ENCODE data around the gene FAM3C. TPM values are rescaled to one million over a fixed set of nuclear protein-coding genes. Genes with fewer than 3 reads are reported as not detected.

The FAM3C gene
- total and polyA plus RNA-seq, 5 donors from 2014 or later: 4.0 to 13.1 (median 5.8) TPM

DNA sequence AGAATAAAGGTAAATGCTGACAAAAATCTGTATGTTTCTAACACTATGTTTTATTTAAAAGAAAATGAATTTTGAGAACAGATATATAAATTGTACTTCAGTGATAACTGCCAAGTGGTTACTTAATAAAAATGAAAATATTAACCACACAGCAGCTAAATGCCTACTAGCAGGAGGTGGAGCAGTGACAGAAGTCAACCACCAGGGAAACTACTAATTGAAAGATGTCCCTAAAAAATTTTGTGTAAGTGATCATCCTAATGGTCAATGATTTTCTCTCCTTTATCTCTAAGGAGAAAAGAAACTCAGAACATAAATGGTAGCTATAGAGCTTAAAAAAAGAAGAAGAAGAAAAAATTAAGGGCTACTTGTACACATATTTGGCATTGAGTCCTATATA, 44.4 kb downstream of the FAM3C start:
- Histone ChIP-seq H3K27me3 (ENCODE audit: control insufficient read depth, insufficient read depth, low read length) (no peaks in the 10 kb centered on the region), H3K9me3 (ENCODE audit: control insufficient read depth in 2 of 2, low read length in 2 of 2) (no peaks in the 10 kb centered on the region), H3K27ac (ENCODE audit: insufficient read depth, low read length, poor library complexity, severe bottlenecking) (no peak overlapping the region), H3K4me3 (ENCODE audit: low read depth, low read length) (no peak overlapping the region), H3K4me1 (ENCODE audit: control insufficient read depth, insufficient read depth, low read length, poor library complexity, severe bottlenecking) (no peaks in the 10 kb centered on the region), H3K36me3 (ENCODE audit: control insufficient read depth, insufficient read depth, low read length) (peaks cover 23% of the 10 kb centered on the region)
- DNase-seq (no peak), ATAC-seq (ENCODE audit: low read depth in 2 of 2) (no peak)
- Mint-ChIP-seq H3K4me1 (peaks cover 0 to 7% (median under 1%) of the 10 kb centered on the region in 4 donors), H3K27ac (no peak overlapping the region), H3K27me3 (no peaks in the 10 kb centered on the region), H3K36me3 (peaks cover 25% of the 10 kb centered on the region), H3K4me3 (no peak overlapping the region), H3K9me3 (no peaks in the 10 kb centered on the region)

DNA sequence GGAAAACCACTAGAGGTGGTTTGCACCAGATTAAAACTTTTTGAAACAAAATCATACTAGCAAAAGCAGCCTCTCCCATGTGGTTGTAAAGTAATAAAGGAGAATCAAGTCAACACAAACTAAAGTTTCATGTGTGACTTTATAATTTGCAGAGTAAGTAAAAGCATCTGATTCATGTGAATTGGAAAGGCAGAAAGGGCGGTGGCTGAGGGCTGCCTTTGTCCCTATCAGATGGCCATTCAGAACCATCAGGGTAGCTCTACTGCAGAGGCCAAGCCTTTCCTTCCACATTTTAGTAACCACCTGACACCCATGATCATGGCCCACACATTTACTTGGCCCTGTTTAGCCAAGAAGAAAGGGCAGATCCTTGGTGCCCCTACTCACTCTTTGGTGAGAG, 51.6 kb downstream of the FAM3C start:
- no peaks in the 10 kb centered on the region for H3K9me3 ChIP-seq (ENCODE audit: control insufficient read depth in 2 of 2, low read length in 2 of 2)
- H3K4me1 ChIP-seq (ENCODE audit: control insufficient read depth, insufficient read depth, low read length, poor library complexity, severe bottlenecking): no peaks in the 10 kb centered on the region
- Mint-ChIP-seq H3K36me3 (no peaks in the 10 kb centered on the region), H3K27me3 (no peaks in the 10 kb centered on the region), H3K9me3 (no peaks in the 10 kb centered on the region), H3K4me3 (no peak overlapping the region), H3K4me1 (peaks cover 0 to 5% (median under 1%) of the 10 kb centered on the region in 4 donors), H3K27ac (no peak overlapping the region)
- ATAC-seq (ENCODE audit: low read depth in 2 of 2): no peak
- no peak for DNase-seq
- no peak overlapping the region for H3K4me3 ChIP-seq (ENCODE audit: low read depth, low read length)
- peaks cover 2% of the 10 kb centered on the region for H3K36me3 ChIP-seq (ENCODE audit: control insufficient read depth, insufficient read depth, low read length)
- H3K27ac ChIP-seq (ENCODE audit: insufficient read depth, low read length, poor library complexity, severe bottlenecking): no peak overlapping the region
- no peaks in the 10 kb centered on the region for H3K27me3 ChIP-seq (ENCODE audit: control insufficient read depth, insufficient read depth, low read length)

DNA sequence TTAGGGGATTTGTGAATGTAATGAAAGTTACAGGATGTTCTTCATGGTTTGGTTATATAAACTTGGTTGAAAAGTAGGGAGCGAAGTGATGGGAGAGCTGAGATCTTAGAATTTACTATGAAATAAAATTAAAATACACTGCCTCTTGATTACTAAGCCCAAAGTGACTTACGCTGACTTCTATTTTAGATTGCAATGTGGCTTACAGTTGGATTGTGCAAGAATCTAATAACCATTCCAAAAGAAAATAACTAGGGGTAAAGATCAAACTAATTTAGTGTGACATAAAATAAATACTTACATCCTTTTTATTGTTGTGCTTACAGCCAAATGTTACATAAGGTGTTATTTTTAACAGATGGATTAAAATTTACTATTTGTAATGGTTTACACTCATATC, 52.0 kb downstream of the FAM3C start:
- Histone ChIP-seq H3K9me3 (ENCODE audit: control insufficient read depth in 2 of 2, low read length in 2 of 2) (no peaks in the 10 kb centered on the region), H3K27me3 (ENCODE audit: control insufficient read depth, insufficient read depth, low read length) (no peaks in the 10 kb centered on the region), H3K4me1 (ENCODE audit: control insufficient read depth, insufficient read depth, low read length, poor library complexity, severe bottlenecking) (no peaks in the 10 kb centered on the region), H3K36me3 (ENCODE audit: control insufficient read depth, insufficient read depth, low read length) (peaks cover 2% of the 10 kb centered on the region), H3K27ac (ENCODE audit: insufficient read depth, low read length, poor library complexity, severe bottlenecking) (no peak overlapping the region), H3K4me3 (ENCODE audit: low read depth, low read length) (no peak overlapping the region)
- H3K4me1 Mint-ChIP-seq: peaks cover 0 to 5% (median under 1%) of the 10 kb centered on the region in 4 donors
- H3K4me3 Mint-ChIP-seq: no peak overlapping the region
- H3K27me3 Mint-ChIP-seq: no peaks in the 10 kb centered on the region
- H3K9me3 Mint-ChIP-seq: no peaks in the 10 kb centered on the region
- ATAC-seq (ENCODE audit: low read depth in 2 of 2) (no peak), DNase-seq (no peak)
- H3K27ac Mint-ChIP-seq: no peak overlapping the region
- peaks cover under 1% of the 10 kb centered on the region for H3K36me3 Mint-ChIP-seq

DNA sequence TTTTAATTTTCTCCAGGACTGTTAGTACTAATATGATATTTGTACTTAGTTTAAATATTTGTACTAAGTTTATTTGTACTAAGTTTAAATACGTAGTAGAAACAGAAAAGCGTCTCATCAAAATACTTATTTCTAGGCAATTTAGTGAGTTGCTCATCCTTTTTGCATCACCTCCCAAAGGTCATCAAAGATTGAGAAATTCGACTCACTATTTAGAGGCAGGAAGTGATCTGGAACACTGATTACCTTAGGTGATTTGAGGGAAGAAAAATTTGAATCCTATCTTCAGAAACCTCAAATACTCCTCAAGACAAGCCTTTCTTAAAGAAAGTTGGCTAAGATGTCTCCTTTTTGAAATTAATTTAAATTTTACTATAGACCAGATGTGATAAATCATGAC, 52.8 kb downstream of the FAM3C start:
- Mint-ChIP-seq H3K9me3 (no peaks in the 10 kb centered on the region), H3K4me1 (peaks cover 0 to 5% (median under 1%) of the 10 kb centered on the region in 4 donors), H3K36me3 (peaks cover 6% of the 10 kb centered on the region), H3K27ac (no peak overlapping the region), H3K27me3 (no peaks in the 10 kb centered on the region), H3K4me3 (no peak overlapping the region)
- Histone ChIP-seq H3K4me1 (ENCODE audit: control insufficient read depth, insufficient read depth, low read length, poor library complexity, severe bottlenecking) (no peaks in the 10 kb centered on the region), H3K27me3 (ENCODE audit: control insufficient read depth, insufficient read depth, low read length) (no peaks in the 10 kb centered on the region), H3K27ac (ENCODE audit: insufficient read depth, low read length, poor library complexity, severe bottlenecking) (no peak overlapping the region), H3K36me3 (ENCODE audit: control insufficient read depth, insufficient read depth, low read length) (peaks cover 2% of the 10 kb centered on the region), H3K9me3 (ENCODE audit: control insufficient read depth in 2 of 2, low read length in 2 of 2) (no peaks in the 10 kb centered on the region), H3K4me3 (ENCODE audit: low read depth, low read length) (no peak overlapping the region)
- ATAC-seq (ENCODE audit: low read depth in 2 of 2): no peak
- DNase-seq: no peak

DNA sequence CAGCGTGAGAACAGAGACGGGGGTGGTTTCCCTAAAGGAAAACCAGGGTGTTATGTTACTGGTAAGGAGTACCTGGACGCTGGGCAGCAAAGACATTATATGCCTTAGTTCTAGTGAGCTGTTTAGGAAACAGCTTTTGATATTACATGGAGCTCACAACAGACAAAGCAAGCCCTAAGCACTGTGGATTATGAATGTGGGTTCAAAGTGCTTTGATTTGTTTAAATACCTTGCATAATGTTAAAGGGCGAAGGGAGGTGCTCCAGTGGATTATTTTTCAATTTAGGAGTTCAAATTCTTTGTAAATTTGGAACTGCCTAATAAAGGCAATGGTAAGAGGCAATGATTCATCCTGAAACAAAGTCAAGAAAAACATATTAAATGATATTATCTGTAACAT, 53.5 kb downstream of the FAM3C start:
- no peak for ATAC-seq (ENCODE audit: low read depth in 2 of 2)
- H3K4me1 Mint-ChIP-seq: peaks cover 0 to 5% (median under 1%) of the 10 kb centered on the region in 4 donors
- no peak overlapping the region for H3K4me3 Mint-ChIP-seq
- no peaks in the 10 kb centered on the region for H3K4me1 ChIP-seq (ENCODE audit: control insufficient read depth, insufficient read depth, low read length, poor library complexity, severe bottlenecking)
- H3K27ac Mint-ChIP-seq: no peak overlapping the region
- no peak overlapping the region for H3K4me3 ChIP-seq (ENCODE audit: low read depth, low read length)
- H3K36me3 Mint-ChIP-seq: peaks cover 8% of the 10 kb centered on the region
- peaks cover 3% of the 10 kb centered on the region for H3K27me3 Mint-ChIP-seq
- H3K27ac ChIP-seq (ENCODE audit: insufficient read depth, low read length, poor library complexity, severe bottlenecking): no peak overlapping the region
- H3K9me3 Mint-ChIP-seq: no peaks in the 10 kb centered on the region
- no peaks in the 10 kb centered on the region for H3K27me3 ChIP-seq (ENCODE audit: control insufficient read depth, insufficient read depth, low read length)
- DNase-seq: no peak
- H3K9me3 ChIP-seq (ENCODE audit: control insufficient read depth in 2 of 2, low read length in 2 of 2): no peaks in the 10 kb centered on the region
- peaks cover 2% of the 10 kb centered on the region for H3K36me3 ChIP-seq (ENCODE audit: control insufficient read depth, insufficient read depth, low read length)

DNA sequence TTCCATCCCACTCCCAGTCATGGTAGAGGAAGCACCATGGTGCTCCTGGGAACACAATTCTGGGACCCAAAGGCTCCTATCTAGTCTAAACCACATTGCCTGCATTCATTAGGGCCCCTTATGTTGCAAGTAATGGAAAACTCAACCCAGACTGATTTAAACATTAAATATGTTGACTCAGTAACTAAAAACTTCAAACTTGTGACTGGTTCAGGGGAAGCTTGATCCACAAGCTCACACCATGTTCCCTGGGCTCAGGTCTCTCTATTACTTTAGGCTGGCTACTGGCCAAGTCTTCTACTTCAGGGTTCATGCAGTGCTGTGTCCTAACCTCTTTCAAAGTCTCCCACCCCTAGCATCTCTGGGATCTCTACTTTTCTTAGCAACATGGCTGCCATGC, 54.2 kb downstream of the FAM3C start:
- H3K27me3 ChIP-seq (ENCODE audit: control insufficient read depth, insufficient read depth, low read length): no peaks in the 10 kb centered on the region
- no peak overlapping the region for H3K4me3 ChIP-seq (ENCODE audit: low read depth, low read length)
- peaks cover 9% of the 10 kb centered on the region for H3K27me3 Mint-ChIP-seq
- H3K36me3 ChIP-seq (ENCODE audit: control insufficient read depth, insufficient read depth, low read length): no peaks in the 10 kb centered on the region
- H3K9me3 Mint-ChIP-seq: no peaks in the 10 kb centered on the region
- no peak for DNase-seq
- no peaks in the 10 kb centered on the region for H3K9me3 ChIP-seq (ENCODE audit: control insufficient read depth in 2 of 2, low read length in 2 of 2)
- no peak overlapping the region for H3K27ac Mint-ChIP-seq
- no peak overlapping the region for H3K27ac ChIP-seq (ENCODE audit: insufficient read depth, low read length, poor library complexity, severe bottlenecking)
- H3K4me1 ChIP-seq (ENCODE audit: control insufficient read depth, insufficient read depth, low read length, poor library complexity, severe bottlenecking): no peaks in the 10 kb centered on the region
- H3K4me3 Mint-ChIP-seq: no peak overlapping the region
- ATAC-seq (ENCODE audit: low read depth in 2 of 2): no peak
- peaks cover 8% of the 10 kb centered on the region for H3K36me3 Mint-ChIP-seq
- H3K4me1 Mint-ChIP-seq: peaks cover 0 to 5% (median under 1%) of the 10 kb centered on the region in 4 donors

- H3K27ac Mint-ChIP-seq: peak overlapping the region in 1 of 3 donors; percentile 17
- H3K36me3 Mint-ChIP-seq: peaks cover 8% of the 10 kb centered on the region
- peaks cover 0 to 3% (median 0%) of the 10 kb centered on the region in 4 donors for H3K4me1 Mint-ChIP-seq
- Histone ChIP-seq H3K4me3 (ENCODE audit: low read depth, low read length) (no peak overlapping the region), H3K4me1 (ENCODE audit: control insufficient read depth, insufficient read depth, low read length, poor library complexity, severe bottlenecking) (no peaks in the 10 kb centered on the region), H3K27me3 (ENCODE audit: control insufficient read depth, insufficient read depth, low read length) (peaks cover 5% of the 10 kb centered on the region), H3K27ac (ENCODE audit: insufficient read depth, low read length, poor library complexity, severe bottlenecking) (no peak overlapping the region), H3K9me3 (ENCODE audit: control insufficient read depth in 2 of 2, low read length in 2 of 2) (no peaks in the 10 kb centered on the region), H3K36me3 (ENCODE audit: control insufficient read depth, insufficient read depth, low read length) (no peaks in the 10 kb centered on the region)
- H3K9me3 Mint-ChIP-seq: no peaks in the 10 kb centered on the region
- no peak for DNase-seq
- no peak for ATAC-seq (ENCODE audit: low read depth in 2 of 2)
- peaks cover 15% of the 10 kb centered on the region for H3K27me3 Mint-ChIP-seq
- no peak overlapping the region for H3K4me3 Mint-ChIP-seq
Measured at GRCh38 chr7:121339082-121339481, 57.0 kb downstream of the FAM3C start.

GRCh38 chr7:121337398-121337797, 58.7 kb downstream of the FAM3C start:
- no peak for ATAC-seq (ENCODE audit: low read depth in 2 of 2)
- H3K27ac ChIP-seq (ENCODE audit: insufficient read depth, low read length, poor library complexity, severe bottlenecking): no peak overlapping the region
- H3K9me3 Mint-ChIP-seq: no peaks in the 10 kb centered on the region
- no peak for DNase-seq
- H3K4me3 Mint-ChIP-seq: no peak overlapping the region
- no peaks in the 10 kb centered on the region for H3K36me3 ChIP-seq (ENCODE audit: control insufficient read depth, insufficient read depth, low read length)
- no peaks in the 10 kb centered on the region for H3K4me1 Mint-ChIP-seq
- no peaks in the 10 kb centered on the region for H3K4me1 ChIP-seq (ENCODE audit: control insufficient read depth, insufficient read depth, low read length, poor library complexity, severe bottlenecking)
- H3K27ac Mint-ChIP-seq: no peak overlapping the region
- peaks cover 16% of the 10 kb centered on the region for H3K27me3 Mint-ChIP-seq
- no peak overlapping the region for H3K4me3 ChIP-seq (ENCODE audit: low read depth, low read length)
- H3K36me3 Mint-ChIP-seq: peaks cover 8% of the 10 kb centered on the region
- H3K27me3 ChIP-seq (ENCODE audit: control insufficient read depth, insufficient read depth, low read length): peaks cover 5% of the 10 kb centered on the region
- no peaks in the 10 kb centered on the region for H3K9me3 ChIP-seq (ENCODE audit: control insufficient read depth in 2 of 2, low read length in 2 of 2)

Data from CD4-positive, CD25-positive, alpha-beta regulatory T cell (primary cell).